SK-N-SH (cell line): ENCODE results near the gene GJC3. TPM values are rescaled to one million over a fixed set of nuclear protein-coding genes. Genes with fewer than 3 reads are reported as not detected.
"Not testable (repeated sequence)": the region's sequence is repeated elsewhere in the genome, so short reads cannot be mapped to it uniquely, and the experiment has no call there.

Experiments
- CTCF ChIA-PET: fragments of 300-600, 350-600 bp; formaldehyde crosslinking; extraction: SDS; loops from one replicate; lab custom pipeline; 2021; lab: Yijun Ruan, JAX
- POLR2A ChIA-PET: fragments of 350-600 bp; sonication (Branson Sonifier 250); formaldehyde crosslinking; extraction: SDS; loops from one replicate; lab custom pipeline; 2020; ENCODE audit warnings: antibody characterized with exemption, inconsistent platforms; lab: Yijun Ruan, JAX
- DNase-seq: peaks from one replicate; pipeline ENCODE4 v3.0.0; 2012
- H2AFZ ChIP-seq: fragments of 200-600 bp; sonication (generic); 2 replicates; pipeline ENCODE4 v1.8.1; 2016; ENCODE audit warnings: antibody characterized with exemption, mild to moderate bottlenecking, low read depth
- H3F3A ChIP-seq: fragments of 200-600 bp; sonication (generic); replicated peaks from 2 replicates; pipeline ENCODE3; 2016; ENCODE audit warnings: antibody characterized with exemption, mild to moderate bottlenecking; ENCODE audit not compliant: insufficient read depth
- H3K27ac ChIP-seq, 2 experiments: fragments of 200-500 bp in 1 of 2; fragments of 200-600 bp in 1 of 2; sonication (Bioruptor generic) in 1 of 2; sonication (generic), shearing (Covaris generic) in 1 of 2; 2 replicates each; pipeline versions ENCODE4 v1.5.1 to v1.6.1; 2014 to 2016; ENCODE audit warnings: low read depth in 2 of 2, inconsistent platforms in 1 of 2, low read length in 1 of 2, mild to moderate bottlenecking in 1 of 2, mixed read lengths in 1 of 2
- H3K27me3 ChIP-seq: fragments of 200-600 bp; sonication (generic), shearing (Covaris generic); 2 replicates; pipeline ENCODE4 v1.6.1; 2016; ENCODE audit warnings: mixed run types; ENCODE audit not compliant: insufficient read depth
- H3K36me3 ChIP-seq, 2 experiments: fragments of 200-500 bp in 1 of 2; fragments of 200-600 bp in 1 of 2; sonication (Bioruptor generic) in 1 of 2; sonication (generic) in 1 of 2; replicated peaks in 1 of 2; 2 replicates each; pipeline versions ENCODE3 to v1.5.1; 2014 to 2016; ENCODE audit warnings: low read length in 1 of 2, mild to moderate bottlenecking in 1 of 2; ENCODE audit not compliant: insufficient read depth in 2 of 2, control insufficient read depth in 1 of 2
- H3K4me1 ChIP-seq, 2 experiments: fragments of 200-500 bp in 1 of 2; fragments of 200-600 bp in 1 of 2; sonication (Bioruptor generic) in 1 of 2; sonication (generic), shearing (Covaris generic) in 1 of 2; 2 replicates each; pipeline versions ENCODE4 v1.5.1 to v1.6.1; 2014 to 2016; ENCODE audit warnings: low read depth in 1 of 2, low read length in 1 of 2, mixed run types in 1 of 2; ENCODE audit not compliant: insufficient read depth in 2 of 2, control insufficient read depth in 1 of 2
- H3K4me2 ChIP-seq: fragments of 200-600 bp; sonication (generic), shearing (Covaris generic); 2 replicates; pipeline ENCODE4 v1.6.1; 2017; ENCODE audit warnings: mixed run types
- H3K4me3 ChIP-seq, 2 experiments: fragments of 200-500 bp in 1 of 2; fragments of 200-600 bp in 1 of 2; sonication (Bioruptor generic) in 1 of 2; sonication (generic), shearing (Covaris generic) in 1 of 2; 2 replicates each; pipeline versions ENCODE4 v1.5.1 to v1.8.1; 2014 to 2016; ENCODE audit warnings: low read depth in 2 of 2, inconsistent platforms in 1 of 2, low read length in 1 of 2, mild to moderate bottlenecking in 1 of 2, mixed read lengths in 1 of 2, moderate library complexity in 1 of 2
- H3K79me2 ChIP-seq: fragments of 200-600 bp; sonication (generic); 2 replicates; pipeline ENCODE4 v1.8.1; 2017; ENCODE audit warnings: mild to moderate bottlenecking; ENCODE audit not compliant: insufficient read depth
- H3K9ac ChIP-seq: fragments of 200-600 bp; sonication (generic); 2 replicates; pipeline ENCODE4 v1.6.1; 2017; ENCODE audit warnings: mixed run types
- H3K9me2 ChIP-seq: fragments of 200-600 bp; sonication (generic); 2 replicates; pipeline ENCODE4 v1.6.1; 2017; ENCODE audit warnings: mixed run types
- H3K9me3 ChIP-seq: fragments of 200-600 bp; sonication (generic); 2 replicates; pipeline ENCODE4 v1.6.1; 2017; ENCODE audit warnings: mixed run types, mild to moderate bottlenecking, moderate library complexity
- H4K20me1 ChIP-seq: fragments of 200-600 bp; sonication (generic); 2 replicates; pipeline ENCODE4 v1.6.1; 2017; ENCODE audit warnings: mild to moderate bottlenecking, mixed run types; ENCODE audit not compliant: insufficient read depth
- CHD2 ChIP-seq: fragments of 150-350 bp; IDR thresholded peaks from 2 replicates; pipeline ENCODE4 v1.6.1; 2018; ENCODE audit warnings: low read length; ENCODE audit not compliant: partially characterized antibody
- ELF1 ChIP-seq: IDR thresholded peaks from 2 replicates; pipeline ENCODE4 v1.4.0; 2012
- EZH2phosphoT487 ChIP-seq: fragments of 200-600 bp; sonication (generic); IDR thresholded peaks from 2 replicates; pipeline ENCODE4 v1.6.1; 2017; ENCODE audit warnings: low read depth, mixed run types, mild to moderate bottlenecking, antibody characterized with exemption, moderate library complexity, borderline replicate concordance
- FOXJ3 ChIP-seq: sonication (generic); formaldehyde crosslinking; IDR thresholded peaks from 2 replicates; pipeline ENCODE4 v1.5.1; 2020; ENCODE audit warnings: mild to moderate bottlenecking, missing genetic modification reagents
- FOXM1 ChIP-seq: IDR thresholded peaks from 2 replicates; pipeline ENCODE4 v1.4.0; 2012; ENCODE audit warnings: low read depth, mild to moderate bottlenecking
- JUND ChIP-seq: IDR thresholded peaks from 2 replicates; pipeline ENCODE4 v1.4.0; 2012
- NRF1 ChIP-seq: IDR thresholded peaks from 2 replicates; pipeline ENCODE4 v1.6.1; 2012; ENCODE audit warnings: low read depth, mild to moderate bottlenecking, low read length
- PBX3 ChIP-seq: IDR thresholded peaks from 2 replicates; pipeline ENCODE4; 2012
- POLR2AphosphoS5 ChIP-seq: IDR thresholded peaks from 2 replicates; pipeline ENCODE4 v1.6.1; 2012; ENCODE audit warnings: low read depth, low read length
- RCOR1 ChIP-seq: fragments of 150-350 bp; IDR thresholded peaks from 2 replicates; pipeline ENCODE4 v1.6.1; 2017; ENCODE audit warnings: antibody characterized with exemption, low read length
- RFX5 ChIP-seq: IDR thresholded peaks from 2 replicates; pipeline ENCODE4 v1.6.1; 2012; ENCODE audit warnings: mild to moderate bottlenecking, improper control_type of control experiment, low read length
- RXRA ChIP-seq: IDR thresholded peaks from 2 replicates; pipeline ENCODE4 v1.4.0; 2012; ENCODE audit warnings: low read depth, mild to moderate bottlenecking, borderline replicate concordance
- SMC3 ChIP-seq: IDR thresholded peaks from 2 replicates; pipeline ENCODE4 v1.6.1; 2012; ENCODE audit warnings: low read depth, low read length, improper control_type of control experiment
- TCF12 ChIP-seq: IDR thresholded peaks from 2 replicates; pipeline ENCODE4 v1.4.0; 2012
- TEAD4 ChIP-seq: IDR thresholded peaks from 2 replicates; pipeline ENCODE4 v1.4.0; 2012; ENCODE audit warnings: mild to moderate bottlenecking, borderline replicate concordance; ENCODE audit not compliant: insufficient read depth
- YY1 ChIP-seq: IDR thresholded peaks from 2 replicates; pipeline ENCODE4 v1.4.0; 2012; ENCODE audit warnings: low read depth, mild to moderate bottlenecking
- ZBTB33 ChIP-seq: IDR thresholded peaks from 2 replicates; pipeline ENCODE4 v1.4.0; 2012; ENCODE audit warnings: low read depth, borderline replicate concordance
- WGBS: methylation state at CpG from one replicate; pipeline ENCODE4 v1.1.6; 2017; ENCODE audit warnings: low lambda C conversion rate; 5-methylcytosine and 5-hydroxymethylcytosine counted together
- polyA plus RNA-seq, 3 experiments: library from polyadenylated mRNA; depleted of rRNA; stranded (reverse); fragments of >200 nt; gene quantifications; 2 replicates each; pipeline ENCODE4 v1.2.3, GENCODE V29; 2012
- TF ChIP-seq, protein P1 (sequence below): fragments of 150-350 bp; IDR thresholded peaks from 2 replicates; pipeline ENCODE4 v1.6.1; 2016; ENCODE audit warnings: mild to moderate bottlenecking, low read depth, low read length
- TF ChIP-seq, protein P2 (sequence below): fragments of 200-600 bp; sonication (generic); IDR thresholded peaks from 2 replicates; pipeline ENCODE4 v1.6.1; 2017; ENCODE audit warnings: antibody characterized with exemption, mild to moderate bottlenecking, moderate library complexity

The GJC3 gene
- polyA plus RNA-seq, 1 of the 3 experiments (the other 2 are of a cell fraction): not detected

DNA sequence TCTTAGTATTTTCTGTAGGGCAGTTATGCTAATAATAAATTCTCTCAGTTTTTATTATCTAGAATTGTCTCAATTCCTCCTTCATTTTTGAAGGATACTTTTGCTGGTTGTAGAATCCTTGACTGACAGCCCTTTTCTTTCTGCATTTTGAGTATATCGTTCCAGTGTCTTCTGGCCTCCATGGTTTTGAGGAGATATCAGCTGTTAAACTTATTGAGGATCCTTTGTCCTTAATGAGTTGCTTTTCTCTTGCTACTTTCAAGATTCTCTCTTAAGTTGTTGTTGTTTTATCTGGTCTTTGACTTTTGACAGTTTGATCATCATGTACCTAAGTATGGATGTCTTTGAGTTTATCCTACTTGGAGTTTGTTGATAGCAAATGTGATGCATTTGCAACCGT, 8.9 kb upstream of the GJC3 start (continued):
- TF ChIP-seq, protein P1, sequence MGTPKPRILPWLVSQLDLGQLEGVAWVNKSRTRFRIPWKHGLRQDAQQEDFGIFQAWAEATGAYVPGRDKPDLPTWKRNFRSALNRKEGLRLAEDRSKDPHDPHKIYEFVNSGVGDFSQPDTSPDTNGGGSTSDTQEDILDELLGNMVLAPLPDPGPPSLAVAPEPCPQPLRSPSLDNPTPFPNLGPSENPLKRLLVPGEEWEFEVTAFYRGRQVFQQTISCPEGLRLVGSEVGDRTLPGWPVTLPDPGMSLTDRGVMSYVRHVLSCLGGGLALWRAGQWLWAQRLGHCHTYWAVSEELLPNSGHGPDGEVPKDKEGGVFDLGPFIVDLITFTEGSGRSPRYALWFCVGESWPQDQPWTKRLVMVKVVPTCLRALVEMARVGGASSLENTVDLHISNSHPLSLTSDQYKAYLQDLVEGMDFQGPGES: no peak

GRCh38 chr7:99935009-99935408, 5.6 kb upstream of the GJC3 start:
- H3K36me3 ChIP-seq, H2AFZ ChIP-seq, H3K79me2 ChIP-seq, H3K4me1 ChIP-seq, H3K27me3 ChIP-seq, H3K4me3 ChIP-seq, H3K27ac ChIP-seq, H3K9ac ChIP-seq, DNase-seq, H3K9me3 ChIP-seq, H3K9me2 ChIP-seq, H4K20me1 ChIP-seq, H3K4me2 ChIP-seq, POLR2A ChIA-PET, H3F3A ChIP-seq: not testable (repeated sequence)
- WGBS: 8% methylated on average over 4 of the region's 4 CpGs
- CTCF ChIA-PET: interaction anchor here (1.3 to 2.1 kb wide), 2 partner anchors 14 to 42 kb away, joined by 3 to 5 read pairs; no protein-coding TSS in a partner anchor

DNA sequence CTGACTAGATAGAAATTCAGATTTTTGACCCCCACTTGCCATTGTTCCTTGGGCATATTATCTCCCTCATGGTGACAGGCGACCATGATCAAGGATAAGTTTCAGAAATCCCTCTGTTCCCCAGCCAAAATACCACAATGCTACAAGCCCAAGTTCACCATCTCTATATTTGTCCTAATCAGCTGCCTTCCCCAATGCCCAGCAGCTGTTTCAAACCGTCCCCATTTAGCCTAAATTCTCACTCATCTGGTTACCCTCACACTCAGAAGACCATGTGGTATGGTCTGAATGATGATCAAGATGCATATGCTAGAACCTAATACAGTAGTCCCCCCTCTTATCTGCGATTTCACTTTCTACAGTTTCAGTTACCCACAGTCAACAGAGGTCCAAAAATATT, 956 bp upstream of the GJC3 start:
- Histone ChIP-seq H3K4me3 (no peak overlapping the region), H4K20me1 (no peaks in the 10 kb centered on the region), H3K27me3 (peaks cover 37% of the 10 kb centered on the region; the same call in 1 of the 2 replicates), H3F3A (no peaks in the 10 kb centered on the region), H3K4me2 (no peak overlapping the region), H3K36me3 (no peaks in the 10 kb centered on the region), H3K9me3 (no peaks in the 10 kb centered on the region), H3K27ac (no peak overlapping the region), H2AFZ (no peak overlapping the region), H3K9ac (no peak overlapping the region), H3K9me2 (no peaks in the 10 kb centered on the region), H3K79me2 (no peaks in the 10 kb centered on the region), H3K4me1 (peaks cover 0 to 5% of the 10 kb centered on the region in 2 experiments; a peak in 1 of 4 replicates)
- no peak for DNase-seq
- 50% methylated on average over 3 of the region's 3 CpGs for WGBS
- TF ChIP-seq SMC3 (no peak), JUND (no peak), RCOR1 (no peak), YY1 (no peak), NRF1 (no peak), TCF12 (no peak), PBX3 (no peak), FOXM1 (no peak), RFX5 (no peak), ZBTB33 (no peak), FOXJ3 (no peak), POLR2AphosphoS5 (no peak), RXRA (no peak), EZH2phosphoT487 (no peak), ELF1 (no peak), TEAD4 (no peak), CHD2 (no peak)
- TF ChIP-seq, protein P2, sequence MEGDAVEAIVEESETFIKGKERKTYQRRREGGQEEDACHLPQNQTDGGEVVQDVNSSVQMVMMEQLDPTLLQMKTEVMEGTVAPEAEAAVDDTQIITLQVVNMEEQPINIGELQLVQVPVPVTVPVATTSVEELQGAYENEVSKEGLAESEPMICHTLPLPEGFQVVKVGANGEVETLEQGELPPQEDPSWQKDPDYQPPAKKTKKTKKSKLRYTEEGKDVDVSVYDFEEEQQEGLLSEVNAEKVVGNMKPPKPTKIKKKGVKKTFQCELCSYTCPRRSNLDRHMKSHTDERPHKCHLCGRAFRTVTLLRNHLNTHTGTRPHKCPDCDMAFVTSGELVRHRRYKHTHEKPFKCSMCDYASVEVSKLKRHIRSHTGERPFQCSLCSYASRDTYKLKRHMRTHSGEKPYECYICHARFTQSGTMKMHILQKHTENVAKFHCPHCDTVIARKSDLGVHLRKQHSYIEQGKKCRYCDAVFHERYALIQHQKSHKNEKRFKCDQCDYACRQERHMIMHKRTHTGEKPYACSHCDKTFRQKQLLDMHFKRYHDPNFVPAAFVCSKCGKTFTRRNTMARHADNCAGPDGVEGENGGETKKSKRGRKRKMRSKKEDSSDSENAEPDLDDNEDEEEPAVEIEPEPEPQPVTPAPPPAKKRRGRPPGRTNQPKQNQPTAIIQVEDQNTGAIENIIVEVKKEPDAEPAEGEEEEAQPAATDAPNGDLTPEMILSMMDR: no peak
- TF ChIP-seq, protein P1: no peak
- POLR2A ChIA-PET: no interaction called here
- CTCF ChIA-PET: interaction anchor here (0.9 to 3.3 kb wide), 10 partner anchors 9 to 61 kb away, joined by 3 to 30 read pairs (median 6); no protein-coding TSS in a partner anchor
